HEK293 (cell line): Measurements from ENCODE around the gene UBE2C.
A peak's percentile ranks its signal among the peaks of the same experiment; 100 is the strongest.

ENCODE experiments used
- CTCF ChIA-PET: fragments of 350-600 bp; formaldehyde crosslinking; extraction: SDS; loops from one replicate; lab custom pipeline; 2021; ENCODE audit warnings: antibody characterized with exemption; lab: Yijun Ruan, JAX
- POLR2A ChIA-PET: fragments of 300-600 bp; formaldehyde crosslinking; extraction: SDS; loops from one replicate; lab custom pipeline; 2020; ENCODE audit warnings: antibody characterized with exemption, inconsistent platforms; lab: Yijun Ruan, JAX
- H3K27ac ChIP-seq: fragments of 200-500 bp; sonication (Bioruptor generic); 2 replicates; pipeline ENCODE4 v1.5.1; 2014; ENCODE audit warnings: low read depth, low read length, control low read depth, inconsistent platforms; ENCODE audit errors: extremely low read depth
- H3K36me3 ChIP-seq, 2 experiments: fragments of 200-500 bp in 1 of 2; sonication (Bioruptor generic) in 1 of 2; 1 replicate in 1 of 2; 2 replicates in 1 of 2; pipeline ENCODE4 v1.5.1; 2014 to 2017; ENCODE audit warnings: inconsistent platforms in 2 of 2, low read length in 2 of 2; ENCODE audit not compliant: control insufficient read depth in 2 of 2, insufficient read depth in 1 of 2
- H3K4me1 ChIP-seq: fragments of 200-500 bp; sonication (Bioruptor generic); 2 replicates; pipeline ENCODE4 v1.5.1; 2014; ENCODE audit warnings: mild to moderate bottlenecking, low read length, inconsistent platforms; ENCODE audit not compliant: control insufficient read depth, insufficient read depth
- H3K4me3 ChIP-seq: 2 replicates; pipeline ENCODE4 v1.5.1; 2011; ENCODE audit warnings: low read depth, mild to moderate bottlenecking, control low read depth, low read length, moderate library complexity
- H3K9me3 ChIP-seq: fragments of 200-500 bp; sonication (Bioruptor generic); 2 replicates; pipeline ENCODE4 v1.5.1; 2014; ENCODE audit warnings: low read depth, low read length, inconsistent platforms; ENCODE audit not compliant: control insufficient read depth, insufficient read depth
- GLI4 ChIP-seq: fragments of 450-650 bp; formaldehyde crosslinking; IDR thresholded peaks from 2 replicates; pipeline ENCODE4 v1.5.1; 2016; ENCODE audit warnings: missing biosample characterization, missing genetic modification characterization
- GLIS2 ChIP-seq: fragments of 450-650 bp; formaldehyde crosslinking; IDR thresholded peaks from 2 replicates; pipeline ENCODE4 v1.5.1; 2016; ENCODE audit warnings: missing biosample characterization, missing genetic modification characterization
- IKZF3 ChIP-seq: fragments of 450-650 bp; IDR thresholded peaks from 2 replicates; pipeline ENCODE4 v1.5.0; 2018; ENCODE audit warnings: missing biosample characterization, mild to moderate bottlenecking, missing genetic modification characterization, moderate library complexity
- KLF10 ChIP-seq: fragments of 450-650 bp; IDR thresholded peaks from 2 replicates; pipeline ENCODE4 v1.5.1; 2018; ENCODE audit warnings: missing biosample characterization, mild to moderate bottlenecking, missing genetic modification characterization
- KLF17 ChIP-seq: fragments of 450-650 bp; formaldehyde crosslinking; IDR thresholded peaks from 2 replicates; pipeline ENCODE4 v1.5.1; 2016; ENCODE audit warnings: missing biosample characterization, missing genetic modification characterization
- OVOL3 ChIP-seq: fragments of 450-650 bp; formaldehyde crosslinking; IDR thresholded peaks from 2 replicates; pipeline ENCODE4 v1.5.1; 2016; ENCODE audit warnings: missing biosample characterization, missing genetic modification characterization
- PRDM1 ChIP-seq: fragments of 450-650 bp; formaldehyde crosslinking; IDR thresholded peaks from 2 replicates; pipeline ENCODE4; 2016; ENCODE audit warnings: missing biosample characterization, missing genetic modification characterization
- RBAK ChIP-seq: fragments of 450-650 bp; formaldehyde crosslinking; IDR thresholded peaks from 2 replicates; pipeline ENCODE4 v1.5.1; 2016; ENCODE audit warnings: missing biosample characterization, missing genetic modification characterization
- WT1 ChIP-seq: fragments of 450-650 bp; formaldehyde crosslinking; IDR thresholded peaks from 2 replicates; pipeline ENCODE4 v1.5.1; 2016; ENCODE audit warnings: missing biosample characterization, missing genetic modification characterization
- ZBTB48 ChIP-seq: fragments of 450-650 bp; formaldehyde crosslinking; IDR thresholded peaks from 2 replicates; pipeline ENCODE4 v1.5.1; 2016; ENCODE audit warnings: missing biosample characterization, missing genetic modification characterization
- ZFP37 ChIP-seq: fragments of 450-650 bp; formaldehyde crosslinking; IDR thresholded peaks from 2 replicates; pipeline ENCODE4 v1.5.1; 2016; ENCODE audit warnings: missing biosample characterization, missing genetic modification characterization
- ZIC2 ChIP-seq: fragments of 450-650 bp; formaldehyde crosslinking; IDR thresholded peaks from 2 replicates; pipeline ENCODE4 v1.5.1; 2016; ENCODE audit warnings: missing biosample characterization, missing genetic modification characterization
- ZNF10 ChIP-seq: fragments of 450-650 bp; formaldehyde crosslinking; IDR thresholded peaks from 2 replicates; pipeline ENCODE4 v1.5.1; 2017; ENCODE audit warnings: missing biosample characterization, missing genetic modification characterization
- ZNF18 ChIP-seq: fragments of 450-650 bp; formaldehyde crosslinking; IDR thresholded peaks from 2 replicates; pipeline ENCODE4 v1.5.1; 2016; ENCODE audit warnings: missing biosample characterization, missing genetic modification characterization
- ZNF239 ChIP-seq: fragments of 450-650 bp; formaldehyde crosslinking; IDR thresholded peaks from 2 replicates; pipeline ENCODE4 v1.5.1; 2016; ENCODE audit warnings: missing biosample characterization, missing genetic modification characterization
- ZNF335 ChIP-seq: fragments of 450-650 bp; formaldehyde crosslinking; conservative IDR thresholded peaks from 2 replicates; pipeline ENCODE4 v1.5.1; 2016; ENCODE audit warnings: missing biosample characterization, missing genetic modification characterization
- ZNF398 ChIP-seq: fragments of 450-650 bp; formaldehyde crosslinking; IDR thresholded peaks from 2 replicates; pipeline ENCODE4 v1.5.1; 2017; ENCODE audit warnings: missing biosample characterization, missing genetic modification characterization
- ZNF561 ChIP-seq: fragments of 450-650 bp; IDR thresholded peaks from 2 replicates; pipeline ENCODE4 v1.5.1; 2018; ENCODE audit warnings: missing biosample characterization, missing genetic modification characterization, borderline replicate concordance
- ZNF610 ChIP-seq: fragments of 450-650 bp; formaldehyde crosslinking; IDR thresholded peaks from 2 replicates; pipeline ENCODE4 v1.5.1; 2016; ENCODE audit warnings: missing biosample characterization, missing genetic modification characterization, borderline replicate concordance
- ZNF624 ChIP-seq: fragments of 450-650 bp; formaldehyde crosslinking; IDR thresholded peaks from 2 replicates; pipeline ENCODE4 v1.5.1; 2017; ENCODE audit warnings: missing biosample characterization, missing genetic modification characterization
- ZNF645 ChIP-seq: fragments of 450-650 bp; formaldehyde crosslinking; IDR thresholded peaks from 2 replicates; pipeline ENCODE4; 2016; ENCODE audit warnings: missing biosample characterization, missing genetic modification characterization
- ZNF704 ChIP-seq: fragments of 450-650 bp; formaldehyde crosslinking; IDR thresholded peaks from 2 replicates; pipeline ENCODE4 v1.5.1; 2016; ENCODE audit warnings: missing biosample characterization, missing genetic modification characterization
- ZNF776 ChIP-seq: fragments of 450-650 bp; formaldehyde crosslinking; IDR thresholded peaks from 2 replicates; pipeline ENCODE4 v1.5.0; 2017; ENCODE audit warnings: missing biosample characterization, missing genetic modification characterization, borderline replicate concordance
- ZNF777 ChIP-seq: fragments of 450-650 bp; formaldehyde crosslinking; IDR thresholded peaks from 2 replicates; pipeline ENCODE4 v1.5.1; 2017; ENCODE audit warnings: missing biosample characterization, missing genetic modification characterization, borderline replicate concordance
- ZNF837 ChIP-seq: fragments of 450-650 bp; formaldehyde crosslinking; IDR thresholded peaks from 2 replicates; pipeline ENCODE4 v1.5.1; 2016; ENCODE audit warnings: missing biosample characterization, missing genetic modification characterization
- ZXDB ChIP-seq: fragments of 450-650 bp; formaldehyde crosslinking; IDR thresholded peaks from 2 replicates; pipeline ENCODE4 v1.5.1; 2016; ENCODE audit warnings: missing biosample characterization, missing genetic modification characterization
- TF ChIP-seq, protein P1 (sequence below): fragments of 450-650 bp; formaldehyde crosslinking; IDR thresholded peaks from 2 replicates; pipeline ENCODE4 v1.5.1; 2017; ENCODE audit warnings: missing biosample characterization, missing genetic modification characterization
- TF ChIP-seq, protein P2 (sequence below): fragments of 450-650 bp; formaldehyde crosslinking; IDR thresholded peaks from 2 replicates; pipeline ENCODE4 v1.5.1; 2016; ENCODE audit warnings: missing biosample characterization, missing genetic modification characterization

UBE2C gene

DNA sequence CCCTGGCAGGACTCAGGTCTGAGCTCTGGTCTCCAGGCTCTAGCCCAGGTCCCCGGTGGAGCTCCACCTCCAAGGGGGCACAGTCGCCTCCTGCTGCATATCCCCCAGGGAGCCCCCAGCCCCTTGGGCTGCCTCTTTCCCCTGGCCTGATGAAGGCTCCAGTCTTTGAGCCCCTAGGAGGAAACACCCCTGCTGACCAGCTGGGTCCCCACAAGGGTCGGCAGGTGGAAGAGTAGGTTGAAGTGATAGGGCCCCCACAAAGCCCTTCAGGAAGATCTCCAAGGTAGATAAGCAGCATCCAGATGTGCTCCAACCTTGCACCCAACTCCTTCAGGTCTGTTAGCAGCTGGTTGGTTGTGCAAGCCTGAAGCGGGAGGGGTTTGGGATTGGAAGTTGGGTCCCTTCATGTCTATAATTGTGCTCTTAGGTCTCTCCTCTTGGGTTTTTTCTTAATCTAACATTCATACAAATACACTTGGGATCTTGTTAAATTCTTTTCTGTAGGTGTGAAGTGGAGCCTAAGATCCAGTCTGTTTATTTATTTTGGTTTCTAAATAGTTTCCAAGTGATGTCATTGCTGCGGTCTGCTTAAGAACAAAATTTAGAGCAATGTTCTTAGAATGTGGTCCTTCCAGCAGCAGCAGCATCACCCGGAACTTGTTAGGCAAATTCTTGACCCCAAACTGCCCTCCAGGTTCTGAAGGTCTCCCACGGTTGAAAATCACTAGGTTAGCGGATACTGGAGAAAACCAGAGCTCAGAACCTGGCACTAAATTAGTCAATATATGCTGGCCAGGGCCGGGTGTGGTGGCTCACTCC is 5.1 kb downstream of the UBE2C start:
- Histone ChIP-seq H3K9me3 (no peaks in the 10 kb centered on the region), H3K4me3 (no peak overlapping the region), H3K4me1 (peaks cover 7% of the 10 kb centered on the region; the same call in 1 of the 2 replicates), H3K36me3 (peaks cover 0 to 47% of the 10 kb centered on the region in 2 experiments; a peak in 2 of 3 replicates), H3K27ac (peak overlapping the region; percentile 21; the same call in 1 of the 2 replicates)
- ChIA-PET CTCF (interaction anchor here (0.8 to 4.3 kb wide), 2 partner anchors 17 to 159 kb away, joined by 4 to 21 read pairs; no protein-coding TSS in a partner anchor), POLR2A (interaction anchor here (0.9 to 1.2 kb wide), 5 partner anchors 8 to 116 kb away, joined by 3 to 5 read pairs (median 3); partner anchors contain the start of genes PCIF1 and ZSWIM1)
- TF ChIP-seq ZNF398 (tag by site-specific recombination) (no peak), ZNF335 (tag by site-specific recombination) (peak; percentile 35; the same call in 1 of the 2 replicates), ZXDB (tag by site-specific recombination) (peak; percentile 44; the same call in 1 of the 2 replicates), PRDM1 (tag by site-specific recombination) (no peak), ZNF837 (tag by site-specific recombination) (no peak), ZNF561 (tag by site-specific recombination) (0 out of 2 replicates have a peak, but pooled peaks have one; percentile 37), ZIC2 (tag by site-specific recombination) (peak; percentile 61), ZBTB48 (tag by site-specific recombination) (no peak), IKZF3 (tag by site-specific recombination) (0 out of 2 replicates have a peak, but pooled peaks have one; percentile 5), ZNF777 (tag by site-specific recombination) (no peak), ZNF704 (tag by site-specific recombination) (no peak), ZNF645 (tag by site-specific recombination) (no peak), ZNF18 (tag by site-specific recombination) (peak; percentile 96), ZNF10 (tag by site-specific recombination) (no peak), ZNF239 (no peak), ZFP37 (tag by site-specific recombination) (no peak), ZNF610 (tag by site-specific recombination) (no peak), KLF17 (tag by site-specific recombination) (peak; percentile 82), GLI4 (no peak), ZNF776 (no peak), OVOL3 (tag by site-specific recombination) (0 out of 2 replicates have a peak, but pooled peaks have one; percentile 9), RBAK (tag by site-specific recombination) (no peak), ZNF624 (tag by site-specific recombination) (no peak), GLIS2 (tag by site-specific recombination) (peak; percentile 80), WT1 (tag by site-specific recombination) (peak; percentile 77), KLF10 (tag by site-specific recombination) (0 out of 2 replicates have a peak, but pooled peaks have one; percentile 38)
- TF ChIP-seq, protein P1, sequence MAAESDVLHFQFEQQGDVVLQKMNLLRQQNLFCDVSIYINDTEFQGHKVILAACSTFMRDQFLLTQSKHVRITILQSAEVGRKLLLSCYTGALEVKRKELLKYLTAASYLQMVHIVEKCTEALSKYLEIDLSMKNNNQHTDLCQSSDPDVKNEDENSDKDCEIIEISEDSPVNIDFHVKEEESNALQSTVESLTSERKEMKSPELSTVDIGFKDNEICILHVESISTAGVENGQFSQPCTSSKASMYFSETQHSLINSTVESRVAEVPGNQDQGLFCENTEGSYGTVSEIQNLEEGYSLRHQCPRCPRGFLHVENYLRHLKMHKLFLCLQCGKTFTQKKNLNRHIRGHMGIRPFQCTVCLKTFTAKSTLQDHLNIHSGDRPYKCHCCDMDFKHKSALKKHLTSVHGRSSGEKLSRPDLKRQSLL = no peak
- TF ChIP-seq, protein P2, sequence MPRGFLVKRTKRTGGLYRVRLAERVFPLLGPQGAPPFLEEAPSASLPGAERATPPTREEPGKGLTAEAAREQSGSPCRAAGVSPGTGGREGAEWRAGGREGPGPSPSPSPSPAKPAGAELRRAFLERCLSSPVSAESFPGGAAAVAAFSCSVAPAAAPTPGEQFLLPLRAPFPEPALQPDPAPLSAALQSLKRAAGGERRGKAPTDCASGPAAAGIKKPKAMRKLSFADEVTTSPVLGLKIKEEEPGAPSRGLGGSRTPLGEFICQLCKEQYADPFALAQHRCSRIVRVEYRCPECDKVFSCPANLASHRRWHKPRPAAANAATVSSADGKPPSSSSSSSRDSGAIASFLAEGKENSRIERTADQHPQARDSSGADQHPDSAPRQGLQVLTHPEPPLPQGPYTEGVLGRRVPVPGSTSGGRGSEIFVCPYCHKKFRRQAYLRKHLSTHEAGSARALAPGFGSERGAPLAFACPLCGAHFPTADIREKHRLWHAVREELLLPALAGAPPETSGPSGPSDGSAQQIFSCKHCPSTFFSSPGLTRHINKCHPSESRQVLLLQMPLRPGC (tag by site-specific recombination) = no peak
